NT2/D1 (cell line): ENCODE data around the gene BAIAP2L2.

Source experiments
- DNase-seq: peaks from one replicate; pipeline ENCODE4 v3.0.0-alpha.2; 2011; ENCODE audit warnings: low read depth, low spot score
- H3K27me3 ChIP-seq: 2 replicates; pipeline ENCODE4 v1.6.0; 2011; ENCODE audit warnings: mild to moderate bottlenecking; ENCODE audit not compliant: insufficient read length, insufficient read depth
- H3K36me3 ChIP-seq: 2 replicates; pipeline ENCODE4 v1.6.1; 2011; ENCODE audit warnings: mild to moderate bottlenecking, low read length, mixed read lengths; ENCODE audit not compliant: insufficient read depth, insufficient read length
- H3K4me1 ChIP-seq: 2 replicates; pipeline ENCODE4 v1.5.1; 2011; ENCODE audit not compliant: insufficient read depth, insufficient read length
- H3K4me3 ChIP-seq: 2 replicates; pipeline ENCODE4 v1.5.1; 2011; ENCODE audit warnings: low read depth; ENCODE audit not compliant: insufficient read length
- H3K9ac ChIP-seq: 2 replicates; pipeline ENCODE4 v1.6.0; 2011; ENCODE audit warnings: low read depth; ENCODE audit not compliant: insufficient read length
- H3K9me3 ChIP-seq: 2 replicates; pipeline ENCODE4 v1.5.1; 2011; ENCODE audit warnings: mild to moderate bottlenecking, low read length; ENCODE audit not compliant: insufficient read depth
- SUZ12 ChIP-seq: IDR thresholded peaks from 2 replicates; pipeline ENCODE4 v1.6.1; 2011; ENCODE audit not compliant: insufficient read length, insufficient read depth; ENCODE audit errors: extremely low read depth
- YY1 ChIP-seq: IDR thresholded peaks from 2 replicates; pipeline ENCODE4 v1.6.1; 2011; ENCODE audit not compliant: insufficient read length, insufficient read depth
- ZNF274 ChIP-seq: IDR thresholded peaks from 2 replicates; pipeline ENCODE4 v1.6.1; 2011; ENCODE audit warnings: mild to moderate bottlenecking, low read depth, low read length

BAIAP2L2 gene

GRCh38 chr22:38036392-38037062 is 74.0 kb downstream of the BAIAP2L2 start:
- Histone ChIP-seq H3K27me3 (no peaks in the 10 kb centered on the region), H3K36me3 (no peaks in the 10 kb centered on the region), H3K9me3 (no peaks in the 10 kb centered on the region), H3K9ac (no peak overlapping the region), H3K4me1 (peaks cover 23% of the 10 kb centered on the region), H3K4me3 (no peak overlapping the region)
- DNase-seq = no peak
- TF ChIP-seq SUZ12 (no peak), ZNF274 (no peak), YY1 (no peak)

GRCh38 chr22:38035530-38035885 is 75.0 kb downstream of the BAIAP2L2 start:
- no peaks in the 10 kb centered on the region for H3K27me3 ChIP-seq
- no peaks in the 10 kb centered on the region for H3K9me3 ChIP-seq
- no peak for DNase-seq
- H3K9ac ChIP-seq = no peak overlapping the region
- TF ChIP-seq YY1 (no peak), SUZ12 (no peak), ZNF274 (no peak)
- H3K4me3 ChIP-seq = no peak overlapping the region
- H3K4me1 ChIP-seq = peaks cover 23% of the 10 kb centered on the region
- H3K36me3 ChIP-seq = no peaks in the 10 kb centered on the region
